H7 (cell line): ENCODE data around the gene KCNK18. TPM values are rescaled to one million over a fixed set of nuclear protein-coding genes. Genes with fewer than 3 reads are reported as not detected.
"Not testable (repeated sequence)": the region's sequence is repeated elsewhere in the genome, so short reads cannot be mapped to it uniquely, and the experiment has no call there.

Source experiments
- DNase-seq: peaks from one replicate; pipeline ENCODE4 v3.0.0; 2012
- H3K27me3 ChIP-seq: 2 replicates; pipeline ENCODE4 v1.6.0; 2011; ENCODE audit warnings: mild to moderate bottlenecking, low read length; ENCODE audit not compliant: control insufficient read depth, insufficient read depth
- H3K36me3 ChIP-seq: replicated peaks from 2 replicates; pipeline ENCODE4 v1.5.1; 2011; ENCODE audit warnings: low read length; ENCODE audit not compliant: control insufficient read depth, insufficient read depth
- H3K4me3 ChIP-seq: 2 replicates; pipeline ENCODE4 v1.5.1; 2011; ENCODE audit warnings: low read depth, mild to moderate bottlenecking, control low read depth, low read length, moderate library complexity; ENCODE audit not compliant: insufficient read depth
- total RNA-seq: library from RNA; depleted of rRNA; stranded (reverse); fragments of >200 nt; shearing (Covaris generic); gene quantifications from 2 replicates; pipeline ENCODE4 v1.2.3, GENCODE V29; 2014

Gene KCNK18
- total RNA-seq, 1 experiment from 2014 or later, result not detected

GRCh38 chr10:117222976-117223692, 25.8 kb downstream of the KCNK18 start:
- DNase-seq, result no peak

GRCh38 chr10:117223693-117224430, 26.6 kb downstream of the KCNK18 start:
- no peaks in the 10 kb centered on the region for H3K36me3 ChIP-seq
- H3K4me3 ChIP-seq, result no peak overlapping the region
- no peaks in the 10 kb centered on the region; the same call in 1 of the 2 replicates for H3K27me3 ChIP-seq
- DNase-seq, result no peak

More at GRCh38 chr10:117222976-117223692, 25.8 kb downstream of the KCNK18 start:
- Histone ChIP-seq H3K4me3 (no peak overlapping the region), H3K36me3 (no peaks in the 10 kb centered on the region), H3K27me3 (peaks cover 5% of the 10 kb centered on the region)

DNA sequence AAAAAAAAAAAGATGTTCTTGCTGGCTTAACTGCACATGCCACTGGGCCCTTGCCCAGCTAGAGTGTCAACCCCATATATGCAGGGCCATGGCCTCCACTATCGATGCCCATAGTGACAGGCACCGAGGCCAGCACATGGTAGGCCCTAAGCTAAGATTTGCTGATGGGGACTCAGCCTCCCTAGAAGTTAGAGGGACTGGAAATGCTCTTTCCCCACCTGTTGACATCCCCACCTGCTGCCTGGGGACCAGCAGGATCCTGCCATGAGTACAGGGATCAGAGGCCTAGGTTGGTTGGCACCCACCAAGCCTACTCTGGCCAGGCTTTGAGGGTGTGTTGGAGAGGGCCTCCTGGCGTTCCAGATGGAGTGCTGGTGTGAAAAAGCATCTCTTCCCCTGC, 27.6 kb downstream of the KCNK18 start:
- Histone ChIP-seq H3K27me3 (no peaks in the 10 kb centered on the region), H3K36me3 (no peaks in the 10 kb centered on the region), H3K4me3 (no peak overlapping the region)
- DNase-seq, result no peak

DNA sequence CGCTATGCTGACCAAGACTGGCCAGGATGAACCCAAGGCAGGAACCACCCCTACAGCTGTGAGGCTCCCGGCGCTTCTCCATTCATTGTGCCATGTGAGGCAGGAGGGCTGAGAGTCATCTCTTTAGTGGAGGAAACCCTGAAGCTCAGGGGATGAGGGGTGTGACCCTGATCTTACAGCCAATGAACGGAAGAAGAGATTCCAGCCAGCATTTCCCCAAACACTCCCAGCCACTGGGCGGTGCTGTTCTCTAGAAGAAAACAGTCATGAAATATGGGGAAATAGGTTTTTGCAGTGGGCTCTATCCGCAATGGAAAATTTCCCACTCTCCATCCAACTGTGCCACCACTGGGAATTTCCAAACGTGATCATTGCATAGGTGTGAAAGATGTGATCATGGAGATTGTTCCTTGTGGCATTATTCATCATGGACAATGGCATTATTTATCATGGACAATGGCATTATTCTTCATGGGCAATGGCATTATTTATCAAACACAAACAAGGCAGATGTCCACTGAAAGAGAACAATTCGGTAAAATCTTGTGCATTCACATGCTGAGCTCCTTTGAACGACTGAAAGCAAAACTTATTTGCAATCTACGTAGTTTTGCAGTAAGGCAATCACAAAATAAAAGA, 29.6 kb downstream of the KCNK18 start:
- H3K4me3 ChIP-seq, result no peak overlapping the region
- DNase-seq, result peak; percentile 88
- H3K36me3 ChIP-seq, result no peaks in the 10 kb centered on the region
- no peaks in the 10 kb centered on the region for H3K27me3 ChIP-seq

- Histone ChIP-seq H3K4me3 (no peak overlapping the region), H3K27me3 (no peaks in the 10 kb centered on the region; the same call in 1 of the 2 replicates), H3K36me3 (no peaks in the 10 kb centered on the region)
- no peak for DNase-seq
Measured at GRCh38 chr10:117228210-117228609, 30.9 kb downstream of the KCNK18 start.

DNA sequence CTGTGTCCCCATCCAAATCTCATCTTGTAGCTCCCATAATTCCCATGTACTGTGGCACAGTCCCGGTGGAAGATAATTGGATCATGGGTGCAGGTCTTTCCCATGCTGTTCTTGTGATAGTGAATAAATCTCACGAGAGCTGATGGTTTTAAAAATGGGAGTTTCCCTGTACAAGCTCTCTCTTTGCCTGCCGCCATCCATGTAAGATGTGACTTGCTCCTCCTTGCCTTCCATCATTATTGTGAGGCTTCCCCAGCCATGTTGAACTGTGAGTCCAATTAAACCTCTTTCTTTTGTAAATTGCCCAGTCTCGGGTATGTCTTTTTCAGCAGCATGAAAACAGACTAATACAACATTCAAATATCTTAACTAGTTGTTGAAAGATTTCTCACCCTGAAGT, 32.8 kb downstream of the KCNK18 start:
- H3K36me3 ChIP-seq, H3K4me3 ChIP-seq, DNase-seq, H3K27me3 ChIP-seq: not testable (repeated sequence)

DNA sequence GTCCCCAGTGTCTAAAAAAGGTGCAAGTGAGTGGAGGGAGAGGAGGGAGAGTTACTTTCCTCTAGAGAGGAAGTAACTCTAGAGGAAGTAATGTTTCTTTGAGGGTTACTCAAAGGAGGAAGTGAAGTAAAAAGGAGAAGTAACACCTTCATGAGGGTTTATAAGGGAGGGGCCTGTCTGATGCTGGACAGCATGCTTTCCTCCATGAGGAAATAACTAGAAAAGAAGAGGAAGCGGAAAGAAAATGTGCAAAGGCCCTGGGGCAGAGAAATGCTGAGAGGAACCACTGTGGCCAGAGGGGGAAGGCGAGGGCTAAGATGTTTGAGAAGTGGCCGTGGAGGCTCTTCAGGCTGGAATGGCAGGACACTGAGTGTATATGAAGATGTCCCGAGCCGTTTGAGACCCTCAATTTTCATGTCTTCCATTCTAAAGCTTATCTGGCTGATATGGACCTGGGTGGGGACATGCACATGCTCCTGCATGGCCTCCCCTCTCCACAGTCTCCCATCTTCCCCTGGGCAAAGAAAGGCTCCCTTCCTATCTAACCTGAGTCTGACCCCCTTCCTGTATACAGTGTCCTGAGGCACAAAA, 40.2 kb downstream of the KCNK18 start:
- peaks cover 35% of the 10 kb centered on the region for H3K27me3 ChIP-seq
- DNase-seq, result no peak
- no peaks in the 10 kb centered on the region for H3K36me3 ChIP-seq
- no peak overlapping the region for H3K4me3 ChIP-seq

- no peak for DNase-seq
- no peak overlapping the region for H3K4me3 ChIP-seq
Measured at GRCh38 chr10:117239051-117239450, 41.8 kb downstream of the KCNK18 start.

GRCh38 chr10:117239721-117240620, 42.7 kb downstream of the KCNK18 start:
- Histone ChIP-seq H3K36me3 (no peaks in the 10 kb centered on the region), H3K27me3 (peaks cover 52% of the 10 kb centered on the region), H3K4me3 (peak overlapping the region; percentile 72)
- peak; percentile 87 for DNase-seq

More at GRCh38 chr10:117239051-117239450, 41.8 kb downstream of the KCNK18 start:
- Histone ChIP-seq H3K36me3 (no peaks in the 10 kb centered on the region), H3K27me3 (peaks cover 47% of the 10 kb centered on the region)

GRCh38 chr10:117240621-117241529, 43.6 kb downstream of the KCNK18 start, which contains the start of gene SLC18A2:
SLC18A2 (plus strand) TSS chr10:117241114; CDS start chr10:117241694, 580 bp downstream.
- no peaks in the 10 kb centered on the region for H3K36me3 ChIP-seq
- H3K27me3 ChIP-seq, result peaks cover 52% of the 10 kb centered on the region
- DNase-seq, result peak; percentile 94
- H3K4me3 ChIP-seq, result peak within 1 kb of the TSS; percentile 72

GRCh38 chr10:117241541-117242462, 44.5 kb downstream of the KCNK18 start:
- Histone ChIP-seq H3K27me3 (peaks cover 45% of the 10 kb centered on the region), H3K4me3 (peak overlapping the region; percentile 72), H3K36me3 (no peaks in the 10 kb centered on the region)
- peak; percentile 87 for DNase-seq

GRCh38 chr10:117242463-117242832, 45.2 kb downstream of the KCNK18 start:
- Histone ChIP-seq H3K4me3 (no peak overlapping the region), H3K27me3 (peaks cover 45% of the 10 kb centered on the region), H3K36me3 (no peaks in the 10 kb centered on the region)
- DNase-seq, result no peak
